GM12873 (cell line): ENCODE data around the gene PLAAT5.

Experiments
- TF ChIP-seq, protein P1 (sequence below): IDR thresholded peaks from 2 replicates; pipeline ENCODE4 v1.5.1; 2012; ENCODE audit warnings: low read depth, mild to moderate bottlenecking, moderate library complexity, low read length, control low read depth; ENCODE audit not compliant: insufficient read depth; ENCODE audit errors: missing control alignments

PLAAT5 gene

DNA sequence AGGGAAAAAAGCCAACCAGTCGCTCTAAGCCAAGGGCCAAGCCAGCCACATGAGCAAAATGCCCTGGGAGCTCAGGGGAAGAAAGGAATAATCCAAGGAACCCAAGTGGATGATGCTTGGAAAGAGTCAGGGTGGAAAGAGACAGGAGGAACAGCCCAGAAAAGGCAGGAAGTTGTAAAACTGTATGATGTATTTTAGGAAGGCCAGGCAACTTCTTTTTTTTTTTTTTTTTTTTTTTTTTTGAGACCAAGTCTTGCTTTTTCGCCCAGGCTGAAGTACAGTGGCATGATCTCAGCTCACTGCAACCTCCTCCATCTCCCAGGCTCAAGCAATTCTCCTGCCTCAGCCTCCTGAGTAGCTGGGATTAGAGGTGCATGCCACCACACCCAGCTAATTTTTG, 16.5 kb upstream of the PLAAT5 start:
- TF ChIP-seq, protein P1, sequence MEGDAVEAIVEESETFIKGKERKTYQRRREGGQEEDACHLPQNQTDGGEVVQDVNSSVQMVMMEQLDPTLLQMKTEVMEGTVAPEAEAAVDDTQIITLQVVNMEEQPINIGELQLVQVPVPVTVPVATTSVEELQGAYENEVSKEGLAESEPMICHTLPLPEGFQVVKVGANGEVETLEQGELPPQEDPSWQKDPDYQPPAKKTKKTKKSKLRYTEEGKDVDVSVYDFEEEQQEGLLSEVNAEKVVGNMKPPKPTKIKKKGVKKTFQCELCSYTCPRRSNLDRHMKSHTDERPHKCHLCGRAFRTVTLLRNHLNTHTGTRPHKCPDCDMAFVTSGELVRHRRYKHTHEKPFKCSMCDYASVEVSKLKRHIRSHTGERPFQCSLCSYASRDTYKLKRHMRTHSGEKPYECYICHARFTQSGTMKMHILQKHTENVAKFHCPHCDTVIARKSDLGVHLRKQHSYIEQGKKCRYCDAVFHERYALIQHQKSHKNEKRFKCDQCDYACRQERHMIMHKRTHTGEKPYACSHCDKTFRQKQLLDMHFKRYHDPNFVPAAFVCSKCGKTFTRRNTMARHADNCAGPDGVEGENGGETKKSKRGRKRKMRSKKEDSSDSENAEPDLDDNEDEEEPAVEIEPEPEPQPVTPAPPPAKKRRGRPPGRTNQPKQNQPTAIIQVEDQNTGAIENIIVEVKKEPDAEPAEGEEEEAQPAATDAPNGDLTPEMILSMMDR = no peak

DNA sequence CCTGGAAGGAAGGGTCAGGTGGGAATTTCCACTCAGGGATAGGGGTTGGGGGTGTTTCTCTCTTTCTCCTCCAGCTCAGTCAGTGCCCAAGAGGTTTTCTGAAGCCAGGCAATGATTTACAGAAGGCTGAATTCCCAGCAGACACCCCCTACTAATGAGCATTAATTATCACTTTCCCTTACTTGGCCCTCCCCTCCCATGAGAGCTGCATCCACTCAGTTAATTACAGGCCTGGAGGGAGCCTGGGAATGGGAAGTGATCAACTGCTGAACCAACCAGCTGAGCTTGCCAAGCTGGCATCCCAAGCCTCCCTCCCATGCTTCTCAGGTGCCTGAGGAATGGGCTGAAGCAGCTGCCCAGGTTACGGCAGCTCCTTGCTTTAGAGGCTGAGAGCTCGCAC, 15.9 kb upstream of the PLAAT5 start:
- TF ChIP-seq, protein P1 = no peak

DNA sequence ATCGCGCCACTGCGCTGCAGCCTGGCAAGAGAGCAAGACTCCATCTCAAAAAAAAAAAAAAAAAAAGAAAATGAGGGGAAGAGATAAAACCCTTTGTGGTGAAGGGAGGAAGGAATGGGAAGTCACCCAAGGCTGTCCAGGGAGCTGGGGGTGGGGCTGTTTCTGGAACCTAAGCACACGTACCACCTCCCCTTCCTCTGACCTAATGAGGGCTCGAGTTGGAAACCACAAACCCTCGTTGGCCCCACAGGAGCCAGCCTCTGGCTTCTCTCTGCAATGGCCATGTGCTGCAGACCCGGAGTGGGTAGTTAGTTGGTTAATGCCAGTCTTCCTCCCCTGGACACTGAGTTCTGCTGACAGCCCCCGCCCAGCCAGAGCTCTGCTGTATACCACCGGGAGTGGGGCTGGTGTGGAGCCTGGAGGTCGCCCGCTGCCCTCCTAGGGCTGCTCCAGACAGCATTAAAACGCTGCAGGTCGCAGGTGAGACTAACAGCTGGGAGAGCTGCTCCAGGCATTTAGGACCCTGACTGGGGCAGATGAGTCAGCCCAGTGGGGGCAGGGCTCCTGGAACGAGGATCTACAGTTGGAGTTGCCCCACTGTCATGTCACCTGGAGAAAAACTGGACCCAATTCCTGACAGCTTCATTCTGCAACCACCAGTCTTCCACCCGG, 15.0 kb upstream of the PLAAT5 start, which contains the start of gene LGALS12:
TSS of gene LGALS12 (plus strand) at position 228 of the 672 bp plus-strand sequence. CDS start at position 603, 375 bp downstream.
- TF ChIP-seq, protein P1 = no peak

DNA sequence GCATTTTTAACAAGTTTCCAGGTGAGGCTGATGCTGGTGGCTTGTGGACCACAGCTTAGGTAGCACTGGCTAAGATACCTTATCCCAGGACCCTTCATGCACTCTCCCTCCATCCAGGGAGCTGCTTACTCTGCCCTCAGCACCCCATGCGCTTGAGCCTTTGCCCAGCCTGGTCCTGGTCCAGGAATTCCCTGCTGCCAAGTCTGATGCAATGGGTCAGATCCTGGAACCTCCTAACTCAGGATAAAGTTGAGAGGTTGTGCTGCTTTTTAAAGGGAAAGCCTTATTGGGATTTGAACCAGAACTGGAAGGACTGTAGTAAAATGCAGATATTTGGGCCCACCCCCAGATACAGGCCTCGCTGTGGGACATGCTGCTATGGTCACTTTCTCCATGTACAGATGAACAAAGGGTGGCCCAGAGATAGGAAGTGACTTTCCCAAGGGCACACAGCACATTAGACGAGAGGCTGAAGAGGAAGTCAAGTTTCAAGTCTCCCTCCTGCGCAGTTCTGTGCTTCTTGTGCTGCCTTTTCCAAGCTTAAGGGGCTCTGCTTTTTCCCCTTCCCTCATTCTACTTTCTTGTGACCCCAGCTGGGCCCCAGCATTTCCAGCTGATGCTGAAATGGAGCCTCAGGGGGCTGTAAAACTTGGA, 14.1 kb upstream of the PLAAT5 start:
- TF ChIP-seq, protein P1 = no peak

DNA sequence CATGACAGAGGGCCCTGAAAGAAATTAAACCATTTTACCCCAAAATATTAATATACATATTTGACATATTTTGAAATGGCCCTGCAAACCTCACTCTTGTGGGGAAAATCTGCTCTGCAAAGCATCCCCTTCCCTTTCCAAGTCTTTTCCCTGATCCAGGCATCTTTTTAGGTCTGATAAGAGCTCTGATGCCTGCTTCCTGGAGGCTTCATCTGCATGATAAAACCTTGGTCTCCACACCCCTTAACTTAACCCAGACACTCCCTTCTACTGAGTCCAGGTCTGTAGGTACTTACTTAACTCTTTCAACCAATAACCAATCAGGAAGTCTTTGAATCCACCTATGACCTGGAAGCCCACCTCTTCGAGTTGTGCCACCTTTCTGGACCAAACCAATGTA, 13.1 kb upstream of the PLAAT5 start:
- TF ChIP-seq, protein P1 = no peak

DNA sequence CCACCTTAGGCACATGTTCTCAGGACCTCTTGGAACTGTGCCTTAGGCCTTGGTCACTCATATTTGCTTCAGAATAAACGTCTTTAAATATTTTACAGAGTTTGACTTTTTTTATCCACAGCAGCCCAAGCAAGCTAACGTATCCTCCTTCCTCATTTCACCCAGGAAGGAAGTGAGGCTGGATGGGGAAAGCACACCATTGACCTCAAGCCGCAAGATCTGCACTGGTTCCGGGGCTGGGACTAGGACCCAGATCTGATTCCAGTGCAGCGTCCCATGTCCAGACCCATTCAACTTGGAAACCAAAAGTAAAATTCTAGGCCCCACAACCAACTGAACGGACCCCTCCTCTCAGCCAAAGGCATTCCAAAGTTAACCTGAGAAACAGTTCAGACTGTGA, 12.5 kb upstream of the PLAAT5 start:
- TF ChIP-seq, protein P1 = no peak

DNA sequence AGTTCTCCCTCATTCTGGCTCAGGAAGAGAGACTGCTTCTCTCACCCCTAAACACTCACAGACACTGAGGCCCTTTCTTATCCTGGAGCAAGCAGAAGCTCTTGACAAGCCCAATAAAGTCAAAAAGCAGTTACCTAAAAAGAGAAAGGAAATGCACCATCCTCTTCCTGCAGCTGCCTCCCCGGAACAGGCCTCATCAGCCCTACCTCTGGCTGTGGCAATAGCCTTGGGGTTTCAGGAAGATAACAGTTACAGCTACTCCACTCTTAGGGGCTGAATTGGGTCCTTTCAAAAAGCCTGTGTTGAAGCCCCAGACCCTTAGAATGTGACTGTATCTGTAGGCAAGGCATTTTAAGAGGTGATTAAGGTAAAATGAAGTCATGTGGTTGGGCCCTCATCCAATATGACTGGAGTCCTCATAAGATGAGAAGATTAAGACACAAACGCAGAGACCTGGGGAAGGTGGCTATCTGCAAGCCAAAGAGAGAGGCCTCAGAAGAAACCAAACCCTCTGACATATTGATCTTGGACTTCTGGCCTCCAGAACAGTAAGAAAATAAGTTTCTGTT, 11.4 kb upstream of the PLAAT5 start:
- TF ChIP-seq, protein P1 = no peak
